T47D (cell line): ENCODE data around the gene RASGRF1.

Source experiments
- DNase-seq, 2 experiments: peaks; one replicate each; pipeline versions ENCODE4 v3.0.0 to v3.0.0-alpha.2; 2011 to 2012; ENCODE audit warnings: low read depth in 1 of 2, low spot score in 1 of 2
- JUND ChIP-seq: IDR thresholded peaks from 2 replicates; pipeline ENCODE4 v1.6.1; 2012; ENCODE audit warnings: low read depth
- in situ Hi-C: cut with HindIII; loops from 2 replicates; pipeline ENCODE4 v1.10.0; 2016; ENCODE audit warnings: low sequenced_read_pairs, low pct_unique_long_range_greater_than_20kb

Gene RASGRF1

GRCh38 chr15:79018960-79019359, 71.6 kb downstream of the RASGRF1 start:
- TF ChIP-seq JUND, result no peak
- no peak for DNase-seq
- in situ Hi-C loops, result no loop called here

- DNase-seq, result no peak
- no peak for TF ChIP-seq JUND
- in situ Hi-C loops, result no loop called here
Observed at GRCh38 chr15:79017953-79018352, 72.6 kb downstream of the RASGRF1 start.

DNA sequence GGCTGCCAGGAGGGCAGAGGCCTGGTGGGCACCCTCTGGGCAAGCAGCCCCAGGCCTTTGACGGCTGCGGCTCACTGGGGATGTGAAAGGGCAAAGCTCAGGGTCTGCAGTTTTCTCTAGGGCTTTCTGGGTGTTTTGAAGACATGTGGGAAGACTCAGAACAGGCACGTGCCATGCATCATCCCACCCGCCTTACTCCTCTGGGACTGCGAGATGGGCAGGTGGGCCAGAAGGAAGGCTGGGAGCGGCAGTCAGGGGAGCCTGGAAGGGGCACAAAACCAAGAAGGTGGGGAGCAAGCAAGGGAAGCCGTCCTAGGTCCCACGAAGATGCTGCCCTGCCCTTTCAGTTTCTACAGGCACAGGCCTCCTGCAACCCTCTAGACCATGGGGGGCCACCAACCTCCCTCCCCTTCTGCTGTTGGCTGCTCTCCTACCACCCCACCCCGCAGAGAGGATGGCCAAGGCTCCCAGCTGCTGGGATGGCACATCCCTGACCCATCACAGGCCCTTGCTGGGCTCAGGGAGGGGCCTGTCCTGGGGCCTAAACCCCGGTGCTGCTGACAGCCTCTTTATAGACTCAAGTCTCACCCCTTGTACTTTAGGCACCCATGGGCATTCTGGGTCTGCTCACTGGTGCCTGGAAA, 73.9 kb downstream of the RASGRF1 start:
- no peak for DNase-seq
- in situ Hi-C loops, result no loop called here
- no peak for TF ChIP-seq JUND

GRCh38 chr15:79015416-79015815, 75.2 kb downstream of the RASGRF1 start:
- no peak for TF ChIP-seq JUND
- no peak for DNase-seq
- in situ Hi-C loops, result no loop called here

DNA sequence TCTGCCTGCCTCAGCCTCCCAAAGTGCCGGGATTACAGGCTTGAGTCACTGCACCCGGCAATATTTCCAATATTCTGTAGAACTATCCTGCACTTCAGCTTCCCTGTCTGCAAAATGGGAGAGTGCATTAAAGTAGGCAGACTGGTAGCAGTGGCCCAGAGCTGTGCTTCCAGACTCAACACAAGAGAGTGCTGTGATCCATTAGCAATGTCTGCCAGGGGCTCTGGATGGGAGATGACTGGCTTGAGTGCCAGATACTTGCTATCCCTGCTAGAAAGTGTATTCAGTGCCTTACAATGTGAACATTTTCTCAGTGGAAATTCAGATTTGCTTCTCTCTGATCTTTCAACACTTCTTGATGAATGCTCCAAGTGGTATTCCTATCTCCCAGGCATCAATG, 80.3 kb downstream of the RASGRF1 start:
- no peak for DNase-seq
- TF ChIP-seq JUND, result no peak
- in situ Hi-C loops, result no loop called here

GRCh38 chr15:79009379-79009778, 81.2 kb downstream of the RASGRF1 start:
- DNase-seq, result no peak
- in situ Hi-C loops, result no loop called here
- no peak for TF ChIP-seq JUND

GRCh38 chr15:79008659-79009058, 81.9 kb downstream of the RASGRF1 start:
- in situ Hi-C loops, result no loop called here

GRCh38 chr15:79007066-79007465, 83.5 kb downstream of the RASGRF1 start:
- DNase-seq, result peak in 1 of 2 experiments; percentile 64
- in situ Hi-C loops, result no loop called here
- no peak for TF ChIP-seq JUND

More at GRCh38 chr15:79008659-79009058, 81.9 kb downstream of the RASGRF1 start:
- TF ChIP-seq JUND, result no peak
- DNase-seq, result no peak

DNA sequence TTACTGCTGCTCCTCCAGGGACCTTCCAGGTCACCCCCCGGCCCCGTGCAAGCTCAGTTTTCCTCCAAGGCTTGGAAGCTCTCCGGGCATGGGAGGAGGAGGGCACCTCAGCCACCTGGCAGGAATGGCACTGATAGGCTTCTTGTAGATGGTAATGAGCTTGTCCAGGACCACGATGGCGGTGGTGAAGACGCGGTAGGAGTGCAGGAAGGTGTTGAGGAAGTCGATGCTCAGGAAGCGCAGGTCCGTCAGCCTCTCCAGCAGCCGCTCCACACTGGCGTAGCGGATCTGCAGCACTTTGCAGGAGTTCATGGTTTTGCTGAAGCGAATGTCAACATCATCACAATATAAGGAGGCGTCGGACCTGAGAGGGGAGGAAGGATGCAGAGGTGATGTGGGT, 84.5 kb downstream of the RASGRF1 start:
- no peak for TF ChIP-seq JUND
- in situ Hi-C loops, result no loop called here
- no peak for DNase-seq

- in situ Hi-C loops, result no loop called here
- DNase-seq, result peak in 1 of 2 experiments; percentile 51
- TF ChIP-seq JUND, result no peak
Observed at GRCh38 chr15:79004336-79004735, 86.2 kb downstream of the RASGRF1 start.

DNA sequence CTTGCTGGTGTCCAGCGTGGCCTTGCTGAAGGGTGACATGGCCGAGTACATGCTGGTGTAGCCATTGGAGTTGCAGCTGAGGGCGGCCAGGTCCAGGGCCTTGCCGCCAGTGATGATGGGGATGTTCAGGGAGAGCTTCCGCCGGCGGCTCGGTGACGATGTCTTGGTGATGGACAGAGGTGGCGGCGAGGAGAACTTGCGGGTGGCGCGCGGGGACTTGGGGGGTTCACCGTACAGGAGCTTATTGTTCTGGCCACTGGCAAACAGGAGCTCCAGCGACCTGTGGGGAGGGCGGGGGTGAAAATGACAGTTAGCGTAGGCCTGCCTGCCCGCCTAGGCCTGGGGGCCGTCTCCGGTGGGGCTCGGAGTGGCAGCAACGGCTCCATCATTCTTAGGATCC, 86.7 kb downstream of the RASGRF1 start:
- in situ Hi-C loops, result no loop called here
- TF ChIP-seq JUND, result no peak
- DNase-seq, result no peak

- no peak for DNase-seq
- no peak for TF ChIP-seq JUND
- in situ Hi-C loops, result no loop called here
Observed at GRCh38 chr15:79003301-79003700, 87.3 kb downstream of the RASGRF1 start.

DNA sequence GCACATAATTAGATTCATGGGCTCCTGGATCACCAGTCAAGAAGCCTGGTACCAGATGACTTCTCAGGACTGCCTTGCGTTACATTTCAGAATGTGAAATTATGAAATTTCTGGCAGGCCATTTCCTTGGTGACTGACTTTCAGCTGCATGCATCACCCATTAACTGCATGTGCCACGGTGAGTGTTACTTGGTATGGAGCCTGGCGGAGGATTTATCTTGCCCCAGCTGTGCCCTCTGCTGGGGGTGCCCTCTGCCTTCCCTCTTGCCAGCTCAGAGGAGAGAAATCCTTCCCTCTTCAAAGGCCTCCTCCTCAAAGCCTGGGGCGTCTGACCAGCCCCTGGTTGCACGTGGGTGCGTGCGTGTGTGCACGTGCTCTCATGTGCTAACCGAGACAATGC, 88.0 kb downstream of the RASGRF1 start:
- DNase-seq, result no peak
- in situ Hi-C loops, result no loop called here
- TF ChIP-seq JUND, result no peak

DNA sequence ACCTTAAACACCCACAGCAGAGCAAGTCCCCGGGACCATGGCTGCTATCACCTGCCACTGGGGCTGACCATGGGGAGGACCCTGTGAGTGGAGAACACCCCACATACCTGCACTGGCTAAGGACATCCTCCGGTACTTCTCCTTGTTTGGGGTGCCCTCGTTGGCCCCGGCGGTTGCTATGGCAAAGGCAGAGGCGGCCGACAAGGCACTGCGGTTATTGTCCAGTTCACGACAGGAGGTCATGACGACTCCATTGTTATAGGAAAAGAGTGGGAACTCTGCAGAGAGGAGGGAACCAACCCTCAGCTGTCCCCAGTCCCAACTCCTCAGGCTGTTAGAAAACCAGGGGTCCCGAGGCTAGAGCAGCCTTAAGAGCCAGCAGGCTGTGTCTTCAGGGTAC, 90.9 kb downstream of the RASGRF1 start:
- in situ Hi-C loops, result no loop called here
- no peak for DNase-seq
- no peak for TF ChIP-seq JUND
